Measurements from ENCODE around the gene ANXA4.

Gene ANXA4

DNA sequence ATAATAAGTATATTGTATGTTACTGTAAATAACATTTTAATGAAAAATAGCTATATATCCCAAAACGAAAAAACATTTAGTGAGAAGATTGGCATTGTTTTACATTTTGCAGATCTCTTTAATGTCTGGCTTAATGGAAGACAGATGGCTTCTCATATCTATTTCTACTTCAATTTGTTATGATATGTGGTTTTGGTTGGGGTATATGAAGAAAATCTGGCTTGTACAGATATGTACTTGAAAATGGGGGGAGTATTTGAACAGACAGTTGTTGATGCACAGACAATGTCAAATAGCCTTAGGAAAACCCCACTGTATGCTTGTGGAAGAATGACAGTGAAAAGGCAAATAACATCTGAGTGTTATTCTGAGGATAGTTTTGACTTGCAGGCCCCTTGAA lies 64.0 kb downstream of the ANXA4 start:
- H3K4me3 ChIP-seq (ENCODE audit: low read depth in 1 of 2, low read length in 1 of 2) = no peak overlapping the region
- no peak overlapping the region for H3K27ac ChIP-seq
- no peaks in the 10 kb centered on the region for H3K9me3 ChIP-seq
- no peak for TF ChIP-seq CTCF (IDR thresholded peaks at IDR 0.05)
- peaks cover 19 to 22% of the 10 kb centered on the region in 2 experiments for H3K4me1 ChIP-seq (ENCODE audit: control insufficient read depth in 1 of 2, insufficient read depth in 1 of 2, low read depth in 1 of 2, low read length in 1 of 2)
- H3K27me3 ChIP-seq = no peaks in the 10 kb centered on the region
- H3K36me3 ChIP-seq = peaks cover 46% of the 10 kb centered on the region

- Histone ChIP-seq H3K9me3 (no peaks in the 10 kb centered on the region), H3K27me3 (no peaks in the 10 kb centered on the region), H3K4me3 (ENCODE audit: low read depth in 1 of 2, low read length in 1 of 2) (no peak overlapping the region), H3K27ac (no peak overlapping the region), H3K36me3 (peaks cover 55% of the 10 kb centered on the region), H3K4me1 (ENCODE audit: control insufficient read depth in 1 of 2, insufficient read depth in 1 of 2, low read depth in 1 of 2, low read length in 1 of 2) (peaks cover 28 to 31% of the 10 kb centered on the region in 2 experiments)
- TF ChIP-seq CTCF (IDR thresholded peaks at IDR 0.05) = no peak
These were observed 66.0 kb downstream of the ANXA4 start for GRCh38 chr2:69807821-69808540.

GRCh38 chr2:69810550-69810949 lies 68.6 kb downstream of the ANXA4 start:
- peaks cover 55% of the 10 kb centered on the region for H3K36me3 ChIP-seq
- no peaks in the 10 kb centered on the region for H3K27me3 ChIP-seq
- H3K9me3 ChIP-seq = no peaks in the 10 kb centered on the region
- peaks cover 12 to 13% of the 10 kb centered on the region in 2 experiments for H3K4me1 ChIP-seq (ENCODE audit: control insufficient read depth in 1 of 2, insufficient read depth in 1 of 2, low read depth in 1 of 2, low read length in 1 of 2)
- no peak overlapping the region for H3K4me3 ChIP-seq (ENCODE audit: low read depth in 1 of 2, low read length in 1 of 2)
- no peak for TF ChIP-seq CTCF (IDR thresholded peaks at IDR 0.05)
- no peak overlapping the region for H3K27ac ChIP-seq

GRCh38 chr2:69811018-69811417 lies 69.1 kb downstream of the ANXA4 start:
- Histone ChIP-seq H3K27ac (peak overlapping the region; percentile 47), H3K4me3 (ENCODE audit: low read depth in 1 of 2, low read length in 1 of 2) (no peak overlapping the region), H3K36me3 (peaks cover 52% of the 10 kb centered on the region), H3K9me3 (no peaks in the 10 kb centered on the region), H3K27me3 (no peaks in the 10 kb centered on the region), H3K4me1 (ENCODE audit: control insufficient read depth in 1 of 2, insufficient read depth in 1 of 2, low read depth in 1 of 2, low read length in 1 of 2) (peaks cover 14 to 16% of the 10 kb centered on the region in 2 experiments)
- no peak for TF ChIP-seq CTCF (IDR thresholded peaks at IDR 0.05)

DNA sequence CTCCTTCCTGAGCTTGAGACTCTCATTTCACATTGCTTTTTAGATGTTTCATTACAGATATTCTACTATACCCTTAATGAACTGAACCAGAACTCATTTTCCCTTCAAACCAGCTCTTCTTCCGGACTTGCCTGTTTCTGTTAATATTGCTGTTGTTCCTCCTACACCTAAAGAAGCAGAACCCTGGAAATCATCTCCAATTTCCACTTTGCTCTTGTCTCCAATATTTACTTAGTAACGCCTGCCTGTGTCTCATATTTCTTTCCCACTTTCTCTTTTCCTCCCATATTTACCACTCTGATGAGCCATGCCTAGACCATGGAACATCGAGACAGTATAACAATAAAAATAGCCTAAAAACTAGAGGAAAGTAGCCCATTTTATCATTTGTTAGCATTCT lies 69.7 kb downstream of the ANXA4 start:
- TF ChIP-seq CTCF (IDR thresholded peaks at IDR 0.05) = no peak

More for the DNA sequence above, 69.7 kb downstream of the ANXA4 start:
- Histone ChIP-seq H3K4me3 (ENCODE audit: low read depth in 1 of 2, low read length in 1 of 2) (no peak overlapping the region), H3K4me1 (ENCODE audit: control insufficient read depth in 1 of 2, insufficient read depth in 1 of 2, low read depth in 1 of 2, low read length in 1 of 2) (peaks cover 19 to 21% of the 10 kb centered on the region in 2 experiments), H3K27me3 (no peaks in the 10 kb centered on the region), H3K27ac (peak overlapping the region; percentile 47), H3K36me3 (peaks cover 47% of the 10 kb centered on the region), H3K9me3 (no peaks in the 10 kb centered on the region)
